A549 (cell line): ENCODE measurements around the gene EIF5A2.

Experiments
- ATOH8 ChIP-seq: fragments of 250-450 bp; sonication (Bioruptor Pico); IDR thresholded peaks from 2 replicates; pipeline ENCODE4 v1.5.0; 2020; ENCODE audit warnings: low read depth, mild to moderate bottlenecking, moderate library complexity
- CEBPB ChIP-seq, 2 experiments: fragments of >200 bp in 1 of 2; sonication (Bioruptor Twin) in 1 of 2; formaldehyde crosslinking in 1 of 2; IDR thresholded peaks; 2 replicates each; pipeline ENCODE4 v1.6.1; 2012 to 2016
- CTCF ChIP-seq: fragments of >200 bp; sonication (Bioruptor Twin); formaldehyde crosslinking; IDR thresholded peaks from 3 replicates; pipeline ENCODE4 v1.5.1; 2016
- EP300 ChIP-seq, 2 experiments: fragments of >200 bp; sonication (Bioruptor Twin); formaldehyde crosslinking; IDR thresholded peaks; 2 replicates in 1 of 2; 3 replicates in 1 of 2; pipeline ENCODE4 v1.6.1; 2016 to 2017
- KDM1A ChIP-seq: fragments of 200-600 bp; sonication (generic); IDR thresholded peaks from 2 replicates; pipeline ENCODE4 v1.6.1; 2016; ENCODE audit warnings: low read depth, mild to moderate bottlenecking
- KDM5A ChIP-seq: fragments of 200-600 bp; sonication (generic); IDR thresholded peaks from 2 replicates; pipeline ENCODE4 v1.6.1; 2016; ENCODE audit warnings: antibody characterized with exemption, mild to moderate bottlenecking
- PHF8 ChIP-seq: fragments of 200-600 bp; sonication (generic); IDR thresholded peaks from 2 replicates; pipeline ENCODE4 v1.6.1; 2016; ENCODE audit warnings: low read depth, mild to moderate bottlenecking, antibody characterized with exemption, moderate library complexity, borderline replicate concordance
- RCOR1 ChIP-seq: fragments of 150-350 bp; IDR thresholded peaks from 2 replicates; pipeline ENCODE4 v1.6.1; 2014; ENCODE audit warnings: antibody characterized with exemption, low read length, low read depth
- REST ChIP-seq: fragments of 200-600 bp; sonication (generic); IDR thresholded peaks from 2 replicates; pipeline ENCODE4 v1.6.1; 2016; ENCODE audit warnings: antibody characterized with exemption, mild to moderate bottlenecking, moderate library complexity
- RNF2 ChIP-seq: fragments of 200-600 bp; sonication (generic); IDR thresholded peaks from 2 replicates; pipeline ENCODE4 v1.6.1; 2016; ENCODE audit warnings: low read depth, mild to moderate bottlenecking, antibody characterized with exemption, moderate library complexity, borderline replicate concordance
- TFCP2L1 ChIP-seq: fragments of 250-450 bp; sonication (Bioruptor Pico); IDR thresholded peaks from 2 replicates; pipeline ENCODE4 v1.5.0; 2021; ENCODE audit warnings: mild to moderate bottlenecking
- USF2 ChIP-seq: fragments of 450-650 bp; IDR thresholded peaks from 2 replicates; pipeline ENCODE4 v1.6.1; 2014; ENCODE audit warnings: antibody characterized with exemption
- ZFP36 ChIP-seq: fragments of 450-650 bp; IDR thresholded peaks from 2 replicates; pipeline ENCODE4 v1.6.1; 2014; ENCODE audit warnings: borderline replicate concordance; ENCODE audit not compliant: partially characterized antibody

- no peak for TF ChIP-seq RNF2
- TF ChIP-seq CTCF, result no peak
- TF ChIP-seq RCOR1, result no peak
- no peak for TF ChIP-seq EP300 (IDR thresholded peaks at IDR 0.05)
- TF ChIP-seq ZFP36, result no peak
- TF ChIP-seq TFCP2L1, result no peak
- no peak for TF ChIP-seq USF2
- TF ChIP-seq ATOH8 (CRISPR knock-in tag), result no peak
- TF ChIP-seq REST, result no peak
- no peak for TF ChIP-seq PHF8
- TF ChIP-seq KDM5A, result no peak
- no peak for TF ChIP-seq KDM1A
- no peak for TF ChIP-seq CEBPB (IDR thresholded peaks at IDR 0.05)
These were observed 18.8 kb downstream of the EIF5A2 start for GRCh38 chr3:170889630-170890029.
